ENCODE data around the gene LZTS2.

The LZTS2 gene

GRCh38 chr10:101042667-101043362 lies 43.2 kb downstream of the LZTS2 start (continued):
- no peak for TF ChIP-seq ZNF112 (tag by site-specific recombination; IDR thresholded peaks at IDR 0.05)
- TF ChIP-seq BCL11B (tag by site-specific recombination; IDR thresholded peaks at IDR 0.05; ENCODE audit: low read depth), result no peak
- peak; percentile 61; the same call in 1 of the 2 replicates for TF ChIP-seq ZFP37 (tag by site-specific recombination; IDR thresholded peaks at IDR 0.05)
- no peak for TF ChIP-seq ZNF239 (tag by site-specific recombination; IDR thresholded peaks at IDR 0.05)
- no peak for TF ChIP-seq ZNF391 (tag by site-specific recombination; IDR thresholded peaks at IDR 0.05; ENCODE audit: borderline replicate concordance, low read depth)
- no peak for TF ChIP-seq OVOL3 (tag by site-specific recombination; IDR thresholded peaks at IDR 0.05)
- TF ChIP-seq GLIS2 (tag by site-specific recombination; IDR thresholded peaks at IDR 0.05), result no peak
- no peak for TF ChIP-seq ZNF132 (tag by site-specific recombination; IDR thresholded peaks at IDR 0.05; ENCODE audit: borderline replicate concordance)
- TF ChIP-seq ZNF2 (tag by site-specific recombination; IDR thresholded peaks at IDR 0.05), result peak; percentile 70; the same call in 1 of the 2 replicates
- TF ChIP-seq ZNF184 (tag by site-specific recombination; IDR thresholded peaks at IDR 0.05), result no peak
- TF ChIP-seq SP7 (tag by site-specific recombination; IDR thresholded peaks at IDR 0.05), result peak; percentile 60; the same call in 1 of the 2 replicates
- TF ChIP-seq ZNF768 (tag by site-specific recombination; IDR thresholded peaks at IDR 0.05), result no peak
- TF ChIP-seq ZNF146 (tag by site-specific recombination; IDR thresholded peaks at IDR 0.05), result no peak
- TF ChIP-seq ZIC2 (tag by site-specific recombination; IDR thresholded peaks at IDR 0.05), result peak; percentile 76
- peak; percentile 96 for TF ChIP-seq SP2 (tag by site-specific recombination; IDR thresholded peaks at IDR 0.05)
- 0 out of 2 replicates have a peak, but pooled peaks have one; percentile 55 for TF ChIP-seq ZNF394 (tag by site-specific recombination; IDR thresholded peaks at IDR 0.05; ENCODE audit: borderline replicate concordance)
- TF ChIP-seq ZNF660 (tag by site-specific recombination; IDR thresholded peaks at IDR 0.05), result peak; percentile 19; the same call in 1 of the 2 replicates
- TF ChIP-seq ZNF19 (tag by site-specific recombination; IDR thresholded peaks at IDR 0.05; ENCODE audit: low read depth), result no peak
- no peak for TF ChIP-seq ZNF274 (IDR thresholded peaks at IDR 0.05; ENCODE audit: low read length)
- TF ChIP-seq ZNF274 (tag by site-specific recombination; IDR thresholded peaks at IDR 0.05; ENCODE audit: borderline replicate concordance), result no peak
- TF ChIP-seq REPIN1 (tag by site-specific recombination; IDR thresholded peaks at IDR 0.05; ENCODE audit: low read depth), result no peak
- no peak for TF ChIP-seq TCF7L2 (IDR thresholded peaks at IDR 0.05; ENCODE audit: borderline replicate concordance, low read depth, low read length)
- TF ChIP-seq ZNF211 (tag by site-specific recombination; IDR thresholded peaks at IDR 0.05; ENCODE audit: low read depth), result no peak
- TF ChIP-seq ZNF266 (tag by site-specific recombination; IDR thresholded peaks at IDR 0.05; ENCODE audit: low read depth), result no peak
- TF ChIP-seq ZNF596 (tag by site-specific recombination; IDR thresholded peaks at IDR 0.05), result no peak
- TF ChIP-seq BCL6B (tag by site-specific recombination; IDR thresholded peaks at IDR 0.05), result peak; percentile 99
- no peak for TF ChIP-seq SCRT2 (tag by site-specific recombination; IDR thresholded peaks at IDR 0.05)
- no peak for TF ChIP-seq BCL11A (tag by site-specific recombination; IDR thresholded peaks at IDR 0.05; ENCODE audit: low read depth)
- TF ChIP-seq ZBTB8A (tag by site-specific recombination; IDR thresholded peaks at IDR 0.05), result peak; percentile 47; the same call in 1 of the 2 replicates
- no peak for TF ChIP-seq ZNF645 (tag by site-specific recombination; IDR thresholded peaks at IDR 0.05)
- TF ChIP-seq ATF2 (tag by site-specific recombination; IDR thresholded peaks at IDR 0.05; ENCODE audit: low read depth), result no peak
- TF ChIP-seq, protein P1, sequence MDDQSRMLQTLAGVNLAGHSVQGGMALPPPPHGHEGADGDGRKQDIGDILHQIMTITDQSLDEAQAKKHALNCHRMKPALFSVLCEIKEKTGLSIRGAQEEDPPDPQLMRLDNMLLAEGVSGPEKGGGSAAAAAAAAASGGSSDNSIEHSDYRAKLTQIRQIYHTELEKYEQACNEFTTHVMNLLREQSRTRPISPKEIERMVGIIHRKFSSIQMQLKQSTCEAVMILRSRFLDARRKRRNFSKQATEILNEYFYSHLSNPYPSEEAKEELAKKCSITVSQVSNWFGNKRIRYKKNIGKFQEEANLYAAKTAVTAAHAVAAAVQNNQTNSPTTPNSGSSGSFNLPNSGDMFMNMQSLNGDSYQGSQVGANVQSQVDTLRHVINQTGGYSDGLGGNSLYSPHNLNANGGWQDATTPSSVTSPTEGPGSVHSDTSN (CRISPR knock-in tag; IDR thresholded peaks at IDR 0.05), result peak; percentile 88; the same call in 1 of the 2 replicates
- TF ChIP-seq SP3 (tag by site-specific recombination; IDR thresholded peaks at IDR 0.05), result peak; percentile 87
- TF ChIP-seq ZNF292 (tag by site-specific recombination; IDR thresholded peaks at IDR 0.05; ENCODE audit: borderline replicate concordance, low read depth), result no peak
- TF ChIP-seq ZNF521 (tag by site-specific recombination; IDR thresholded peaks at IDR 0.05), result no peak
- TF ChIP-seq ZSCAN16 (tag by site-specific recombination; IDR thresholded peaks at IDR 0.05), result peak; percentile 81
- 0 out of 2 replicates have a peak, but pooled peaks have one; percentile 9 for TF ChIP-seq KLF1 (tag by site-specific recombination; IDR thresholded peaks at IDR 0.05)
